Measurements from ENCODE around the gene VSX1. TPM values are rescaled to one million over a fixed set of nuclear protein-coding genes. Genes with fewer than 3 reads are reported as not detected.

VSX1 gene
- total and polyA plus RNA-seq, 9 donors: 0.11 to 1.4 (median 0.75) TPM; not detected in 2

- Histone ChIP-seq H3K27me3 (no peaks in the 10 kb centered on the region), H3K4me3 (no peak overlapping the region), H3K9me3 (no peaks in the 10 kb centered on the region), H3K36me3 (no peaks in the 10 kb centered on the region), H3K27ac (no peak overlapping the region), H3K4me1 (ENCODE audit: insufficient read depth) (no peaks in the 10 kb centered on the region)
- DNase-seq: no peak
- WGBS, 3 donors: 78 to 85% (median 79%) methylated on average over 4 of the region's 4 CpGs
- intact Hi-C loops (cut with DNase I): no loop called here
- TF ChIP-seq EP300 (IDR thresholded peaks at IDR 0.05) (no peak), CTCF (IDR thresholded peaks at IDR 0.05) (no peak), POLR2A (IDR thresholded peaks at IDR 0.05) (no peak)
Measured at GRCh38 chr20:25127761-25128537, 46.0 kb upstream of the VSX1 start.

- no peak for DNase-seq
- Histone ChIP-seq H3K9me3 (no peaks in the 10 kb centered on the region), H3K27me3 (no peaks in the 10 kb centered on the region), H3K4me3 (no peak overlapping the region), H3K36me3 (no peaks in the 10 kb centered on the region), H3K27ac (no peak overlapping the region), H3K4me1 (ENCODE audit: insufficient read depth) (no peaks in the 10 kb centered on the region)
- intact Hi-C loops (cut with DNase I): no loop called here
- no peak for TF ChIP-seq POLR2A (IDR thresholded peaks at IDR 0.05)
- TF ChIP-seq CTCF (IDR thresholded peaks at IDR 0.05): no peak
- no peak for TF ChIP-seq EP300 (IDR thresholded peaks at IDR 0.05)
- 76 to 80% (median 80%) methylated on average over 4 of the region's 4 CpGs for WGBS, 3 donors
Measured at GRCh38 chr20:25126204-25127029, 44.5 kb upstream of the VSX1 start.

- TF ChIP-seq CTCF (IDR thresholded peaks at IDR 0.05) (no peak), EP300 (IDR thresholded peaks at IDR 0.05) (no peak), POLR2A (IDR thresholded peaks at IDR 0.05) (no peak)
- intact Hi-C loops (cut with DNase I): no loop called here
Measured at GRCh38 chr20:25125636-25126035, 43.7 kb upstream of the VSX1 start.

GRCh38 chr20:25120920-25121319, 39.0 kb upstream of the VSX1 start:
- no peak for DNase-seq
- TF ChIP-seq POLR2A (IDR thresholded peaks at IDR 0.05) (no peak), CTCF (IDR thresholded peaks at IDR 0.05) (no peak), EP300 (IDR thresholded peaks at IDR 0.05) (no peak)
- Histone ChIP-seq H3K4me3 (no peak overlapping the region), H3K4me1 (ENCODE audit: insufficient read depth) (no peaks in the 10 kb centered on the region), H3K36me3 (no peaks in the 10 kb centered on the region), H3K27ac (no peak overlapping the region), H3K9me3 (no peaks in the 10 kb centered on the region), H3K27me3 (no peaks in the 10 kb centered on the region)
- WGBS, 3 donors: 70 to 99% (median 93%) methylated on average over 2 of the region's 2 CpGs
- intact Hi-C loops (cut with DNase I): no loop called here

More at GRCh38 chr20:25125636-25126035, 43.7 kb upstream of the VSX1 start:
- H3K4me1 ChIP-seq (ENCODE audit: insufficient read depth): no peaks in the 10 kb centered on the region
- no peak for DNase-seq
- H3K36me3 ChIP-seq: no peaks in the 10 kb centered on the region
- no peaks in the 10 kb centered on the region for H3K9me3 ChIP-seq
- H3K27me3 ChIP-seq: no peaks in the 10 kb centered on the region
- no peak overlapping the region for H3K27ac ChIP-seq
- H3K4me3 ChIP-seq: no peak overlapping the region
- 84 to 89% (median 88%) methylated on average over 3 of the region's 3 CpGs for WGBS, 3 donors

All from ovary (tissue), 9 donors.